Muscle of leg (tissue), 11 donors: ENCODE measurements around the gene SSNA1. TPM values are rescaled to one million over a fixed set of nuclear protein-coding genes. Genes with fewer than 3 reads are reported as not detected.

Experiments
- DNase-seq: peaks from one replicate; pipeline ENCODE4 v3.0.0; 2013
- H3K27ac ChIP-seq: one replicate; pipeline ENCODE4 v1.5.1; 2013; ENCODE audit warnings: mild to moderate bottlenecking, low read length, control low read depth
- H3K27me3 ChIP-seq: one replicate; pipeline ENCODE4 v1.6.1; 2013; ENCODE audit warnings: low read length; ENCODE audit not compliant: control insufficient read depth, insufficient read depth
- H3K36me3 ChIP-seq: one replicate; pipeline ENCODE4 v1.6.1; 2013; ENCODE audit warnings: low read length; ENCODE audit not compliant: control insufficient read depth, insufficient read depth
- H3K4me1 ChIP-seq: one replicate; pipeline ENCODE4 v1.6.1; 2013; ENCODE audit warnings: low read length; ENCODE audit not compliant: control insufficient read depth, insufficient read depth
- H3K4me3 ChIP-seq: one replicate; pipeline ENCODE4 v1.5.1; 2013; ENCODE audit warnings: low read length, control low read depth
- H3K9me3 ChIP-seq: replicated peaks from 2 replicates; pipeline ENCODE4 v1.6.1; 2013; ENCODE audit warnings: low read depth, low read length; ENCODE audit not compliant: control insufficient read depth
- WGBS: methylation state at CpG from one replicate; pipeline ENCODE4 v1.1.5; 2013; ENCODE audit warnings: missing lambda C conversion rate; ENCODE audit not compliant: insufficient coverage; 5-methylcytosine and 5-hydroxymethylcytosine counted together
- polyA plus RNA-seq, 8 donors: library from polyadenylated mRNA; unstranded; fragments of 120-200 nt; gene quantifications; one replicate each; pipeline versions ENCODE4 v1.2.1 to v1.2.3, GENCODE V29; 2013; ENCODE audit warnings: inconsistent platforms in 1 of 8, low replicate concordance in 1 of 8; ENCODE audit not compliant: insufficient read length in 8 of 8, insufficient read depth in 1 of 8
- total RNA-seq: library from RNA; stranded (reverse); fragments of 120-200 nt; gene quantifications from one replicate; pipeline ENCODE4 v1.2.4, GENCODE V29; 2013

Gene SSNA1
- total and polyA plus RNA-seq, 9 donors: 52.9 to 71.5 (median 67.7) TPM

- Histone ChIP-seq H3K4me3 (no peak overlapping the region), H3K4me1 (peaks cover 17% of the 10 kb centered on the region), H3K9me3 (no peaks in the 10 kb centered on the region), H3K27ac (no peak overlapping the region), H3K27me3 (peaks cover 87% of the 10 kb centered on the region), H3K36me3 (no peaks in the 10 kb centered on the region)
- WGBS: 5% methylated on average over 53 of the region's 57 CpGs
- no peak for DNase-seq
Observed at GRCh38 chr9:137167747-137168572, 20.5 kb upstream of the SSNA1 start.

GRCh38 chr9:137168573-137168903 lies 19.9 kb upstream of the SSNA1 start:
- no peak overlapping the region for H3K4me3 ChIP-seq
- H3K27ac ChIP-seq: no peak overlapping the region
- H3K36me3 ChIP-seq: no peaks in the 10 kb centered on the region
- H3K9me3 ChIP-seq: no peaks in the 10 kb centered on the region
- no peak for DNase-seq
- WGBS: 1% methylated on average over 28 of the region's 36 CpGs
- H3K27me3 ChIP-seq: peaks cover 84% of the 10 kb centered on the region
- H3K4me1 ChIP-seq: peaks cover 15% of the 10 kb centered on the region

GRCh38 chr9:137168904-137169856 lies 19.3 kb upstream of the SSNA1 start:
- H3K27me3 ChIP-seq: peaks cover 83% of the 10 kb centered on the region
- no peaks in the 10 kb centered on the region for H3K36me3 ChIP-seq
- peaks cover 15% of the 10 kb centered on the region for H3K4me1 ChIP-seq
- peak; percentile 52 for DNase-seq
- WGBS: under 1% methylated on average over 124 of the region's 124 CpGs
- H3K4me3 ChIP-seq: no peak overlapping the region
- no peak overlapping the region for H3K27ac ChIP-seq
- H3K9me3 ChIP-seq: no peaks in the 10 kb centered on the region

- H3K27ac ChIP-seq: no peak within 1 kb of the TSS
- no peaks in the 10 kb centered on the region for H3K36me3 ChIP-seq
- H3K9me3 ChIP-seq: no peaks in the 10 kb centered on the region
- H3K4me3 ChIP-seq: no peak within 1 kb of the TSS
- peaks cover 15% of the 10 kb centered on the region for H3K4me1 ChIP-seq
- H3K27me3 ChIP-seq: peaks cover 81% of the 10 kb centered on the region
- WGBS: 9% methylated on average over 39 of the region's 41 CpGs
- DNase-seq: no peak
Observed at GRCh38 chr9:137169896-137170358, 18.5 kb upstream of the SSNA1 start, which contains the start of gene LRRC26. TSS of gene LRRC26 (minus strand) at chr9:137170051. CDS start at chr9:137169943, 108 bp downstream.

GRCh38 chr9:137170486-137171148 lies 17.9 kb upstream of the SSNA1 start:
- Histone ChIP-seq H3K4me1 (peaks cover 15% of the 10 kb centered on the region), H3K27me3 (peaks cover 78% of the 10 kb centered on the region), H3K4me3 (no peak overlapping the region), H3K27ac (no peak overlapping the region), H3K9me3 (no peaks in the 10 kb centered on the region), H3K36me3 (no peaks in the 10 kb centered on the region)
- 59% methylated on average over 8 of the region's 14 CpGs for WGBS
- DNase-seq: no peak

GRCh38 chr9:137171149-137171900 lies 17.2 kb upstream of the SSNA1 start:
- WGBS: 82% methylated on average over 22 of the region's 22 CpGs
- H3K36me3 ChIP-seq: no peaks in the 10 kb centered on the region
- H3K27me3 ChIP-seq: peaks cover 71% of the 10 kb centered on the region
- H3K4me3 ChIP-seq: no peak overlapping the region
- no peak overlapping the region for H3K27ac ChIP-seq
- H3K9me3 ChIP-seq: no peaks in the 10 kb centered on the region
- H3K4me1 ChIP-seq: peaks cover 15% of the 10 kb centered on the region
- no peak for DNase-seq

- Histone ChIP-seq H3K9me3 (no peaks in the 10 kb centered on the region), H3K27ac (no peak overlapping the region), H3K36me3 (peaks cover 11% of the 10 kb centered on the region), H3K4me1 (peaks cover 9% of the 10 kb centered on the region), H3K4me3 (no peak overlapping the region), H3K27me3 (peaks cover 53% of the 10 kb centered on the region)
- no peak for DNase-seq
- WGBS: 68% methylated on average over 16 of the region's 21 CpGs
Observed at GRCh38 chr9:137172901-137173795, 15.3 kb upstream of the SSNA1 start.

GRCh38 chr9:137173796-137174664 lies 14.4 kb upstream of the SSNA1 start:
- Histone ChIP-seq H3K4me3 (no peak overlapping the region), H3K27me3 (peaks cover 45% of the 10 kb centered on the region), H3K4me1 (peaks cover 7% of the 10 kb centered on the region), H3K9me3 (no peaks in the 10 kb centered on the region), H3K27ac (no peak overlapping the region), H3K36me3 (peaks cover 19% of the 10 kb centered on the region)
- WGBS: 79% methylated on average over 42 of the region's 45 CpGs
- DNase-seq: no peak
